GM12872 (cell line): ENCODE results near the gene MAST4.

Source experiments
- CTCF ChIP-seq: IDR thresholded peaks from 3 replicates; pipeline ENCODE4 v1.5.1; 2011; ENCODE audit warnings: low read depth, mild to moderate bottlenecking, low read length, moderate library complexity; ENCODE audit not compliant: insufficient read depth

The MAST4 gene

DNA sequence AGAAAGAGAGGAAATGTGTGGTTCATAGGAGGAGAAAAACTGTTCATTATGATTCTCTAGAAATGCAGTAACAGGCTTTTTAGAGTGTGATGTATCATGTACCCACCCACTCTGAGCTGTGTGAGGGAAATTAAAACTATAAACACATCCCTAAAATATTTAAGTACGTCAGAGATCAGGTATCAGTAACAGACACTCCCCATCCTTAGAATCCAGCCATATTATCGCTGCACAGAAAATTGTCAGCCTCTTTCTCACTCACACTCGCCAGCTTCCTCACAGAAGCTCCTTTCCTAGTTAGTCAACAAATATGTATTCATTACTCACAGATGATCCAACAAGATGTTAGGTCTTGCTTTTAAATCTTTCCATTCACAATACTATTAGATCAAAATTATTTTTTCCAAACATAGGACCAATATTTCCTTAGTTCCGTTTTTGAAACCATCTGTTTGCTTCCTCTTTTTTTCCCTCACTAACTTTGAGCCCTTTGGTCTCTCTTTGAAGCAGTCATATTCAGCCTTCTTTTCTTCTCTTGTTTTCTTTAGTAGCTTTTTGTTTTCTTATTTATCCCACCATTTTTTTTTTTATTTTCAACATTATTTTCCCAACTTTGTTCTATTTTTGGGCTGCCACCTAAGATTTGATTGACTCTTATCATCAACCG lies 13.6 kb upstream of the MAST4 start:
- no peak for TF ChIP-seq CTCF

DNA sequence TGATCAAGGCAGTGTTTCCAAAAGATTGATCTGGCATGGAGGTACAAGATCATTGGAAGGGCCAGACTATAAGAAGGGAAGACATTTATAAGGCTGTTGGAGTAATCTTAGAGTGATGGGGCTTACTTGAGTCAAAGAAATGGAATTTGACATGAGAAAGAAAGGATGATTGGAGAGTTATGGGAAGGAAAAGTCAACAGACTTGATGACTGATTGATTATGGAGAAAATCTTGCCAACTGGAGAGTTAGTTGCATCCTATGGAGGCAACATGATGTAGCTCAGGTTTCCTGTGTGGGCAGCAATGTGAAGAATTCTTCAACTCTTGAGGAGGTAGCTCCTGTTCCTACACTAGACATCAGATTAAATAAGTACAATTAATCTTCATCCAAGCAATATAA lies 10.9 kb upstream of the MAST4 start:
- TF ChIP-seq CTCF: no peak

DNA sequence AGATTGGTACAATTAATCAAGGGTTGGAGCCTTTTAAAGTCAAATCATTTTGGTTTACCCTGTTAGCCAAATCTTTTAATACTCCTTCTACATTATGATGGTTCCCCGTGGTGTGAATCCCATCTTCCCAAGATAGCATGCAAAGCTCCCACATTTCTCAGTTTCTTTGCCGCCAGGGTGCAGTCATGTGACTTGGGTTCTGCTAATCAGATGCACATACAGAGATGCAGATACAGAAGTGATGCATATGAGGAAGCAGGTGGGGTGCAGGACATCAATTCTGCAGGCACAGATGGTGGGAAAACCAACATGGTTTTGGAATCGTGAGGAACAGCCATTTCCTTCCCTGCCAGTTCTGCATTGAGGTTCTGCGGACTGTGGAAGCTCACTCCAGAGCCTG lies 8.4 kb upstream of the MAST4 start:
- TF ChIP-seq CTCF: no peak

DNA sequence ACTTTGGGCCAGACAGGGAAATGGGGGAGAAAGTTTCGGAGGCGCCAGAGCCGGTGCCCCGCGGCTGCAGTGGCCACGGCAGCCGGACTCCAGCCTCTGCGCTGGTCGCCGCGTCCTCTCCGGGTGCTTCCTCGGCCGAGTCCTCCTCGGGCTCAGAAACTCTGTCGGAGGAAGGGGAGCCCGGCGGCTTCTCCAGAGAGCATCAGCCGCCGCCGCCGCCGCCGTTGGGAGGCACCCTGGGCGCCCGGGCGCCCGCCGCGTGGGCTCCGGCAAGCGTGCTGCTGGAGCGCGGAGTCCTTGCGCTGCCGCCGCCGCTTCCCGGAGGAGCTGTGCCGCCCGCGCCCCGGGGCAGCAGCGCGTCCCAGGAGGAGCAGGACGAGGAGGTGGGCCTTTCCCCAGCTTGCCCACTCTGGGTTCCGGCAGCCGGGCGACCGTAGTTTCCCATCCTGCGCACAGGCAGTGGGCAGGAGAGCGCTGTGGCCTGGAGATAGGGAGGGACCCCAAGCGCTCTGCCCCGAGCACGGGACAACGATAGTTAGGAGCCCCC lies 516 bp downstream of the MAST4 start:
- TF ChIP-seq CTCF: no peak

- TF ChIP-seq CTCF: 0 out of 3 replicates have a peak, but pooled peaks have one; percentile 7
Observed at GRCh38 chr5:66597183-66597757, 1.1 kb downstream of the MAST4 start.

GRCh38 chr5:66602621-66603020 lies 6.4 kb downstream of the MAST4 start:
- no peak for TF ChIP-seq CTCF

DNA sequence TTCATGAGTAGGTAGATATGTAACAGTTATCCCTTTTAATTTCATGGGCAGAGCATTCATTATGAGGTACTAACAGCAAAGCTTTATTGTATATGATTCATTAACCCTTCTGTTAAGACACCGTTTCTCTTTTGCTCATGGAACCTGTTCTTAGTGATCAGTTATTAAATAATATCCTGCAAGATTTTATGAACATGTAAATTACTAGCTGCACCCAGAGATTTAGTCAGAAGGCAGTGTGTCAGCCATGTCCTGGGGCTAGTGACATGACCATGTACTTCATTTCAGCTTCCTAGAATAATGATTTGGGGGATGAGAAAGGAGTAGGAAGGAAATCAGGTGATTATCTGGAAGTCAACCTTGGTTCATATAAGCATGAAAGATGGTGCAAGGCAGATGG lies 7.0 kb downstream of the MAST4 start:
- TF ChIP-seq CTCF: no peak
